K562 (cell line): ENCODE data around the gene NEUROD2. TPM values are rescaled to one million over a fixed set of nuclear protein-coding genes. Genes with fewer than 3 reads are reported as not detected.

Source experiments
- ATAC-seq: fragments of 200-7000 bp; cut with Tn5 transposase; 3 replicates; pipeline ENCODE4 v1.9.1; 2020; ENCODE audit warnings: moderate library complexity
- BruUV-seq: library from RNA; stranded (reverse); fragments of 400-500 nt; replicated peaks from 2 replicates; lab custom pipeline; 2021; lab: Mats Ljungman, UMichigan
- CTCF ChIA-PET: fragments of 300-600 bp; formaldehyde crosslinking; extraction: SDS; loops from one replicate; lab custom pipeline; 2021; ENCODE audit warnings: low intra/inter-chr PET ratio; lab: Yijun Ruan, JAX
- POLR2A ChIA-PET: fragments of 300-600, 350-650 bp; sonication (Branson Sonifier 250); formaldehyde crosslinking; extraction: SDS; loops from one replicate; lab custom pipeline; 2021; ENCODE audit warnings: antibody characterized with exemption, inconsistent platforms; lab: Yijun Ruan, JAX
- DNase-seq, 4 experiments: peaks; one replicate each; pipeline versions ENCODE4 v3.0.0 to v3.0.0-alpha.2; 2011 to 2018; ENCODE audit warnings: low spot score in 3 of 4, mixed read lengths in 3 of 4; ENCODE audit errors: extremely low read depth in 1 of 4
- FAIRE-seq: peaks from 2 replicates; lab custom pipeline; 2011; peaks lifted over from hg19 to GRCh38; lab: Jason Lieb, UNC
- H2AFZ ChIP-seq: 2 replicates; pipeline ENCODE4 v1.6.0; 2011; ENCODE audit warnings: low read depth, low read length, control low read depth, inconsistent platforms
- H3K27ac ChIP-seq: fragments of 200-600 bp; 3 replicates; pipeline ENCODE4 v1.8.0; 2011; ENCODE audit warnings: low read depth, mild to moderate bottlenecking, control low read depth, inconsistent platforms, low read length, moderate library complexity, mixed read lengths; ENCODE audit errors: extremely low read depth
- H3K27me3 ChIP-seq, 2 experiments: fragments of 300-600 bp in 1 of 2; 2 replicates in 1 of 2; 3 replicates in 1 of 2; pipeline versions ENCODE4 v1.6.0 to v1.8.0; 2011; ENCODE audit warnings: inconsistent platforms in 2 of 2, low read length in 2 of 2, mild to moderate bottlenecking in 1 of 2, mixed read lengths in 1 of 2, moderate library complexity in 1 of 2; ENCODE audit not compliant: control insufficient read depth in 2 of 2, insufficient read depth in 2 of 2
- H3K36me3 ChIP-seq: fragments of 300-600 bp; 3 replicates; pipeline ENCODE4 v1.8.0; 2011; ENCODE audit warnings: mild to moderate bottlenecking, low read length, inconsistent platforms; ENCODE audit not compliant: control insufficient read depth, insufficient read depth
- H3K4me1 ChIP-seq, 2 experiments: fragments of 200-600 bp in 1 of 2; replicated peaks in 1 of 2; 2 replicates in 1 of 2; 3 replicates in 1 of 2; pipeline versions ENCODE4 v1.5.1 to v1.8.0; 2011; ENCODE audit warnings: inconsistent platforms in 2 of 2, low read length in 2 of 2, mild to moderate bottlenecking in 1 of 2, mixed read lengths in 1 of 2, moderate library complexity in 1 of 2; ENCODE audit not compliant: control insufficient read depth in 2 of 2, insufficient read depth in 2 of 2
- H3K4me2 ChIP-seq: 2 replicates; pipeline ENCODE4 v1.6.1; 2011; ENCODE audit warnings: low read length, control low read depth, inconsistent platforms, mixed read lengths; ENCODE audit not compliant: insufficient read depth
- H3K4me3 ChIP-seq: fragments of 200-600 bp; sonication (generic), shearing (Covaris generic); 2 replicates; pipeline ENCODE4 v1.5.1; 2016; ENCODE audit warnings: control low read depth, inconsistent platforms
- H3K79me2 ChIP-seq: fragments of 200-600 bp; 3 replicates; pipeline ENCODE4 v1.8.0; 2011; ENCODE audit warnings: low read length, inconsistent platforms; ENCODE audit not compliant: control insufficient read depth, insufficient read depth
- H3K9ac ChIP-seq, 2 experiments: 2 replicates each; pipeline versions ENCODE4 v1.6.0 to v1.6.1; 2011; ENCODE audit warnings: low read depth in 2 of 2, low read length in 2 of 2, control low read depth in 1 of 2, inconsistent platforms in 1 of 2, mild to moderate bottlenecking in 1 of 2, mixed read lengths in 1 of 2; ENCODE audit not compliant: insufficient read depth in 1 of 2
- H3K9me1 ChIP-seq: one replicate; pipeline ENCODE4 v1.6.0; 2011; ENCODE audit warnings: inconsistent platforms, mild to moderate bottlenecking, low read length, moderate library complexity; ENCODE audit not compliant: control insufficient read depth, insufficient read depth
- H3K9me3 ChIP-seq: replicated peaks from 2 replicates; pipeline ENCODE4 v1.5.1; 2011; ENCODE audit warnings: low read depth, low read length, inconsistent platforms; ENCODE audit not compliant: control insufficient read depth, insufficient read depth
- H4K20me1 ChIP-seq: replicated peaks from 2 replicates; pipeline ENCODE4 v1.6.1; 2011; ENCODE audit warnings: low read length, inconsistent platforms, mixed read lengths; ENCODE audit not compliant: control insufficient read depth, insufficient read depth
- CC2D1A ChIP-seq: fragments of 450-650 bp; IDR thresholded peaks from 2 replicates; pipeline ENCODE4 v1.6.1; 2017; ENCODE audit warnings: mild to moderate bottlenecking
- CEBPB ChIP-seq: fragments of 450-650 bp; IDR thresholded peaks from 2 replicates; pipeline ENCODE4 v1.6.1; 2016; ENCODE audit warnings: missing genetic modification characterization, missing compliant biosample characterization
- E2F5 ChIP-seq: sonication (generic); formaldehyde crosslinking; IDR thresholded peaks from 2 replicates; pipeline ENCODE4 v1.8.0; 2022; ENCODE audit warnings: mild to moderate bottlenecking, missing genetic modification reagents
- E2F8 ChIP-seq: fragments of 450-650 bp; IDR thresholded peaks from 2 replicates; pipeline ENCODE4 v1.7.1; 2018; ENCODE audit warnings: mild to moderate bottlenecking, low read depth; ENCODE audit not compliant: partially characterized antibody
- ELF4 ChIP-seq: fragments of 450-650 bp; formaldehyde crosslinking; IDR thresholded peaks from 2 replicates; pipeline ENCODE4 v1.4.0; 2022; ENCODE audit warnings: missing genetic modification characterization
- FOXA3 ChIP-seq, 2 experiments: fragments of 450-650 bp in 1 of 2; sonication (generic) in 1 of 2; formaldehyde crosslinking; IDR thresholded peaks in 1 of 2; conservative IDR thresholded peaks in 1 of 2; 2 replicates each; pipeline versions ENCODE4 v1.4.0 to v1.8.0; 2020 to 2022; ENCODE audit warnings: mild to moderate bottlenecking in 2 of 2, missing genetic modification reagents in 1 of 2
- GATA2 ChIP-seq: sonication (generic); formaldehyde crosslinking; IDR thresholded peaks from 2 replicates; pipeline ENCODE4 v1.4.0; 2020; ENCODE audit warnings: mild to moderate bottlenecking, missing genetic modification reagents
- IRF9 ChIP-seq: fragments of 450-650 bp; IDR thresholded peaks from 2 replicates; pipeline ENCODE4 v1.6.1; 2016; ENCODE audit warnings: missing biosample characterization, missing genetic modification characterization
- MCM3 ChIP-seq: fragments of 450-650 bp; IDR thresholded peaks from 2 replicates; pipeline ENCODE4 v1.6.1; 2016
- MTF1 ChIP-seq: fragments of 250-450 bp; sonication (Bioruptor Pico); IDR thresholded peaks from 2 replicates; pipeline ENCODE4 v1.9.0; 2021; ENCODE audit warnings: moderate library complexity, mild to moderate bottlenecking, inconsistent platforms, borderline replicate concordance
- RBM39 ChIP-seq: fragments of 200-400 bp; formaldehyde crosslinking; optimal IDR thresholded peaks from 2 replicates; pipeline ENCODE3; 2018; ENCODE audit warnings: low read depth, low read length
- TCF3 ChIP-seq: sonication (generic); formaldehyde crosslinking; IDR thresholded peaks from 2 replicates; pipeline ENCODE4 v1.4.0; 2020; ENCODE audit warnings: mild to moderate bottlenecking, missing genetic modification reagents
- WHSC1 ChIP-seq: IDR thresholded peaks from one replicate; pipeline ENCODE4 v1.6.1; 2012; ENCODE audit warnings: low read length, control low read depth, inconsistent platforms
- ZFP30 ChIP-seq: fragments of 250-450 bp; sonication (Bioruptor Pico); IDR thresholded peaks from 2 replicates; pipeline ENCODE4 v1.8.0; 2022; ENCODE audit warnings: moderate library complexity, mild to moderate bottlenecking, inconsistent platforms, borderline replicate concordance
- ZNF165 ChIP-seq: fragments of 250-450 bp; sonication (Bioruptor Pico); IDR thresholded peaks from 2 replicates; pipeline ENCODE4 v1.4.0; 2020; ENCODE audit warnings: borderline replicate concordance
- ZNF398 ChIP-seq: fragments of 250-450 bp; sonication (Bioruptor Pico); IDR thresholded peaks from 2 replicates; pipeline ENCODE4 v1.8.0; 2021; ENCODE audit warnings: moderate library complexity, mild to moderate bottlenecking, inconsistent platforms
- WGBS: fragments of 100-300 bp; shearing (Covaris generic); methylation state at CpG from one replicate; pipeline ENCODE4 v1.1.6; 2016; ENCODE audit warnings: low coverage, mixed read lengths; ENCODE audit not compliant: insufficient coverage; ENCODE audit errors: missing lambda C conversion rate; 5-methylcytosine and 5-hydroxymethylcytosine counted together
- in situ Hi-C: fragments of 300-500 bp; cut with MboI; formaldehyde crosslinking; loops from 4 replicates; pipeline ENCODE4 v1.15.0; 2018; ENCODE audit warnings: inconsistent platforms, mixed read lengths
- intact Hi-C: fragments of 100-400 bp; cut with micrococcal nuclease; formaldehyde crosslinking; loops from 2 replicates; pipeline ENCODE4 v1.14.2; 2022
- polyA plus RNA-seq, 8 experiments: library from polyadenylated mRNA; depleted of rRNA in 4 of 8; stranded (reverse) in 5 of 8; unstranded in 3 of 8; fragments of >200 nt; fragmentation: Nextera tagmentation in 2 of 8; fragmentation: Illumina TruSeq in 1 of 8; extraction: Ambion mirVana in 2 of 8; extraction: Trizol in 1 of 8; gene quantifications; 2 replicates each; pipeline versions ENCODE4 v1.2.1 to v1.2.3, GENCODE V29; 2011 to 2014; ENCODE audit warnings: inconsistent platforms in 1 of 8, missing spikeins in 1 of 8
- total RNA-seq, 7 experiments: library from RNA; depleted of rRNA in 6 of 7; stranded (reverse); fragments of >200 nt in 6 of 7; fragmentation: Illumina TruSeq in 2 of 7; extraction: Trizol in 2 of 7; gene quantifications; 2 replicates each; pipeline versions ENCODE4 v1.2.1 to v1.2.3, GENCODE V29; 2011 to 2021; ENCODE audit warnings: low replicate concordance in 1 of 7

NEUROD2 gene
- total and polyA plus RNA-seq, 9 of the 15 experiments (the other 6 are each of a cell fraction or from before 2014, with no cell fraction given) = not detected

GRCh38 chr17:39556423-39556822, 51.3 kb downstream of the NEUROD2 start (continued):
- no peak for TF ChIP-seq IRF9
- TF ChIP-seq ZFP30 (CRISPR knock-in tag) = no peak
- TF ChIP-seq, all 486 proteins: peak for 0

GRCh38 chr17:39555368-39555767, 52.4 kb downstream of the NEUROD2 start:
- ATAC-seq (no peak), DNase-seq (no peak), FAIRE-seq (no peak)
- peaks cover 3% of the 10 kb centered on the region for H3K9me1 ChIP-seq
- H3K9me3 ChIP-seq = no peaks in the 10 kb centered on the region
- ChIA-PET CTCF (no interaction called here), POLR2A (interaction anchor here (0.5 to 1.3 kb wide), 4 partner anchors 11 to 615 kb away, joined by 3 to 5 read pairs (median 4); no protein-coding TSS in a partner anchor)
- intact Hi-C loops (no loop called here), in situ Hi-C loops (loop anchor here (5.0 kb wide), 1 partner anchor 47 kb away; no protein-coding TSS in a partner anchor)
- no peak overlapping the region for H3K4me2 ChIP-seq
- no peaks in the 10 kb centered on the region; the same call in 1 of the 2 replicates for H4K20me1 ChIP-seq
- no peaks in the 10 kb centered on the region for H3K27me3 ChIP-seq
- H3K27ac ChIP-seq = no peak overlapping the region
- no peak overlapping the region for H3K4me3 ChIP-seq
- no peaks in the 10 kb centered on the region for H3K4me1 ChIP-seq
- H2AFZ ChIP-seq = no peak overlapping the region
- 60% methylated on average over 2 of the region's 2 CpGs for WGBS
- no peaks in the 10 kb centered on the region for H3K79me2 ChIP-seq
- peaks cover 23% of the 10 kb centered on the region; the same call in 1 of the 3 replicates for H3K36me3 ChIP-seq
- no TSS peak for BruUV-seq
- no peak overlapping the region for H3K9ac ChIP-seq
- TF ChIP-seq ZNF398 (CRISPR knock-in tag) (no peak), ZNF165 (no peak), GATA2 (CRISPR knock-in tag) (no peak), RBM39 (no peak), WHSC1 (no peak), CC2D1A (no peak), FOXA3 (CRISPR knock-in tag; conservative IDR thresholded peaks at IDR 0.05 in 1 of 2, IDR thresholded peaks at IDR 0.05 in 1 of 2) (no peak), CEBPB (tag) (no peak), E2F8 (no peak), TCF3 (no peak), MCM3 (no peak), ELF4 (CRISPR knock-in tag) (no peak), MTF1 (no peak), E2F5 (CRISPR knock-in tag) (no peak)
